ENCODE measurements around the gene TPST2.

GRCh38 chr22:26492220-26492619, 97.7 kb downstream of the TPST2 start:
- TF ChIP-seq CTCF (IDR thresholded peaks at IDR 0.05; ENCODE audit: extremely low read depth in 1 of 2, insufficient read depth in 1 of 2, low read depth in 1 of 2, low read length in 2 of 2): no peak
- TF ChIP-seq EZH2 (IDR thresholded peaks at IDR 0.05; ENCODE audit: borderline replicate concordance, low read depth, low read length, severe bottlenecking): no peak
- no peak for TF ChIP-seq GATA2 (IDR thresholded peaks at IDR 0.05; ENCODE audit: insufficient read depth, insufficient read length, low read depth, low read length)
- TF ChIP-seq POLR2A (IDR thresholded peaks at IDR 0.05; ENCODE audit: low read depth, low read length): no peak
- TF ChIP-seq POLR2AphosphoS5 (IDR thresholded peaks at IDR 0.05; ENCODE audit: insufficient read depth, low read depth, low read length): no peak
- no peak for TF ChIP-seq JUN (IDR thresholded peaks at IDR 0.05; ENCODE audit: borderline replicate concordance, insufficient read depth, insufficient read length, low read depth)
- TF ChIP-seq FOS (IDR thresholded peaks at IDR 0.05; ENCODE audit: borderline replicate concordance, insufficient read depth, low read length): no peak
